ENCODE results near the gene MFSD6.

DNA sequence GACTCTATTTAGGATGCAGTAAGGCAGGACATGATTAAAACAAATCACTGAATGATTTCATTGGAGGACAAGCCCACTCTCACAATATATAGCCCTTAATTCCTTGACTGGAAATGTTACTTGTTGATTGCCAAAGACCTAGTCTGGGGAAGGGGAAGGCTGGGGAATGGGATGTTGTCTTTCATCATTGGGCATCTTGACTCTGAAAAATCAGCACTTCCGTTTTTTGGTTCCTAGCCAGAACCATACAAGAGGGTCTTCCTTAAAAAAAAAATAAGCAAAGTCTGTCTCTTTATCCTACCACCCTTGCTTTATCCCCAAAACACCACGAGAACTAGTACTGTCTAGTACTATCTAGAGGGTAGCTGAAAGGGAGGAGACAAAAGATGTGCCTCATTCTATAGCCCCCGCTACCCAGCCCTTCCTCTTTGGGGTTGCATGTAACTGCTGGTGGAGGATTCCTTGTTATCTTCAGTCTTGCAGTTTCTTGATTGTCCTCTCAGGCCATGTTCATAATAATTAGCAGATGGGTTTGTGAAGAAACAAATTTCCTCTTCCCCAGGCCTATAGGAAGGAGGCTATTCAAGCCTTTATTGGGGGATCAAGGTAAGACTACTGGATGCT is 70.5 kb downstream of the MFSD6 start:
- TF ChIP-seq ZBTB8A (tag by site-specific recombination; IDR thresholded peaks at IDR 0.05) (no peak), YY1 (tag by site-specific recombination; IDR thresholded peaks at IDR 0.05) (no peak), ZNF175 (tag by site-specific recombination; IDR thresholded peaks at IDR 0.05) (no peak), GLI4 (tag by site-specific recombination; IDR thresholded peaks at IDR 0.05) (no peak), ZNF214 (tag by site-specific recombination; IDR thresholded peaks at IDR 0.05; ENCODE audit: borderline replicate concordance) (no peak), ZNF560 (tag by site-specific recombination; IDR thresholded peaks at IDR 0.05; ENCODE audit: borderline replicate concordance) (no peak), ZNF660 (tag by site-specific recombination; IDR thresholded peaks at IDR 0.05) (no peak)
- TF ChIP-seq, protein P1, sequence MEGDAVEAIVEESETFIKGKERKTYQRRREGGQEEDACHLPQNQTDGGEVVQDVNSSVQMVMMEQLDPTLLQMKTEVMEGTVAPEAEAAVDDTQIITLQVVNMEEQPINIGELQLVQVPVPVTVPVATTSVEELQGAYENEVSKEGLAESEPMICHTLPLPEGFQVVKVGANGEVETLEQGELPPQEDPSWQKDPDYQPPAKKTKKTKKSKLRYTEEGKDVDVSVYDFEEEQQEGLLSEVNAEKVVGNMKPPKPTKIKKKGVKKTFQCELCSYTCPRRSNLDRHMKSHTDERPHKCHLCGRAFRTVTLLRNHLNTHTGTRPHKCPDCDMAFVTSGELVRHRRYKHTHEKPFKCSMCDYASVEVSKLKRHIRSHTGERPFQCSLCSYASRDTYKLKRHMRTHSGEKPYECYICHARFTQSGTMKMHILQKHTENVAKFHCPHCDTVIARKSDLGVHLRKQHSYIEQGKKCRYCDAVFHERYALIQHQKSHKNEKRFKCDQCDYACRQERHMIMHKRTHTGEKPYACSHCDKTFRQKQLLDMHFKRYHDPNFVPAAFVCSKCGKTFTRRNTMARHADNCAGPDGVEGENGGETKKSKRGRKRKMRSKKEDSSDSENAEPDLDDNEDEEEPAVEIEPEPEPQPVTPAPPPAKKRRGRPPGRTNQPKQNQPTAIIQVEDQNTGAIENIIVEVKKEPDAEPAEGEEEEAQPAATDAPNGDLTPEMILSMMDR (tag by site-specific recombination; IDR thresholded peaks at IDR 0.05), result no peak
